HepG2 (cell line): ENCODE measurements around the gene LRRC63. TPM values are rescaled to one million over a fixed set of nuclear protein-coding genes. Genes with fewer than 3 reads are reported as not detected.

ENCODE experiments used
- ATAC-seq: fragments of 200-7000 bp; cut with Tn5 transposase; 3 replicates; pipeline ENCODE4 v1.9.1; 2020; ENCODE audit warnings: mild to moderate bottlenecking, moderate library complexity
- BruUV-seq: library from RNA; stranded (reverse); fragments of 400-500 nt; replicated peaks from 2 replicates; lab custom pipeline; 2021; lab: Mats Ljungman, UMichigan
- CTCF ChIA-PET: fragments of 300-600 bp; formaldehyde crosslinking; extraction: SDS; loops from one replicate; lab custom pipeline; 2021; ENCODE audit warnings: low total read pairs, inconsistent platforms, low intra/inter-chr PET ratio; lab: Yijun Ruan, JAX
- POLR2A ChIA-PET: fragments of 350-600 bp; sonication (Branson Sonifier 250); formaldehyde crosslinking; loops from one replicate; lab custom pipeline; 2020; ENCODE audit warnings: antibody characterized with exemption, inconsistent platforms; lab: Yijun Ruan, JAX
- DNase-seq: peaks from one replicate; pipeline ENCODE4 v3.0.0-alpha.2; 2015; ENCODE audit warnings: low spot score
- FAIRE-seq: peaks from 3 replicates; lab custom pipeline; 2011; peaks lifted over from hg19 to GRCh38; lab: Jason Lieb, UNC
- H2AFZ ChIP-seq: one replicate; pipeline ENCODE4 v1.6.1; 2011; ENCODE audit warnings: low read length, inconsistent platforms
- H3K27ac ChIP-seq: fragments of 300-600 bp; 3 replicates; pipeline ENCODE4 v1.8.0; 2011; ENCODE audit warnings: mixed run types, mild to moderate bottlenecking, mixed read lengths, low read length, inconsistent platforms; ENCODE audit not compliant: insufficient read depth; ENCODE audit errors: extremely low read length
- H3K27me3 ChIP-seq, 2 experiments: fragments of 200-600 bp in 1 of 2; 2 replicates in 1 of 2; 3 replicates in 1 of 2; pipeline versions ENCODE4 v1.6.0 to v1.8.0; 2011; ENCODE audit warnings: low read length in 2 of 2, mild to moderate bottlenecking in 2 of 2, moderate library complexity in 2 of 2, inconsistent platforms in 1 of 2; ENCODE audit not compliant: insufficient read depth in 2 of 2, control insufficient read depth in 1 of 2
- H3K36me3 ChIP-seq, 2 experiments: fragments of 200-600 bp in 1 of 2; replicated peaks in 1 of 2; 2 replicates in 1 of 2; 3 replicates in 1 of 2; pipeline versions ENCODE4 v1.5.1 to v1.8.0; 2011; ENCODE audit warnings: low read length in 2 of 2, inconsistent platforms in 1 of 2; ENCODE audit not compliant: insufficient read depth in 2 of 2, control insufficient read depth in 1 of 2
- H3K4me1 ChIP-seq: 2 replicates; pipeline ENCODE4 v1.5.1; 2012; ENCODE audit warnings: low read length, inconsistent platforms; ENCODE audit not compliant: insufficient read depth
- H3K4me2 ChIP-seq: 2 replicates; pipeline ENCODE4 v1.6.0; 2011; ENCODE audit warnings: low read depth, low read length, inconsistent platforms
- H3K4me3 ChIP-seq, 3 experiments: fragments of 200-600 bp in 1 of 3; sonication (generic), shearing (Covaris generic) in 1 of 3; replicated peaks in 1 of 3; 2 replicates each; pipeline ENCODE4 v1.5.1; 2011 to 2016; ENCODE audit warnings: low read length in 3 of 3, inconsistent platforms in 2 of 3, low read depth in 2 of 3, mild to moderate bottlenecking in 2 of 3, control low read depth in 1 of 3, mixed read lengths in 1 of 3; ENCODE audit not compliant: insufficient read depth in 1 of 3
- H3K79me2 ChIP-seq: one replicate; pipeline ENCODE4 v1.6.1; 2011; ENCODE audit warnings: low read length, inconsistent platforms; ENCODE audit not compliant: insufficient read depth
- H3K9ac ChIP-seq: 2 replicates; pipeline ENCODE4 v1.6.0; 2011; ENCODE audit warnings: mild to moderate bottlenecking, low read depth, low read length, inconsistent platforms; ENCODE audit not compliant: insufficient read depth
- H3K9me3 ChIP-seq: 2 replicates; pipeline ENCODE4 v1.5.1; 2012; ENCODE audit warnings: mild to moderate bottlenecking, low read length
- H4K20me1 ChIP-seq: 2 replicates; pipeline ENCODE4 v1.6.0; 2011; ENCODE audit warnings: inconsistent platforms, mild to moderate bottlenecking, low read length, moderate library complexity; ENCODE audit not compliant: insufficient read depth
- CREM ChIP-seq, 2 experiments: sonication (generic) in 1 of 2; formaldehyde crosslinking in 1 of 2; IDR thresholded peaks; 2 replicates each; pipeline versions ENCODE4 v1.4.0 to v1.6.1; 2016 to 2020; ENCODE audit warnings: antibody characterized with exemption in 1 of 2, mild to moderate bottlenecking in 1 of 2, missing genetic modification reagents in 1 of 2
- ELF3 ChIP-seq: IDR thresholded peaks from 2 replicates; pipeline ENCODE4 v1.6.1; 2016; ENCODE audit warnings: missing genetic modification reagents, missing compliant biosample characterization
- IRF1 ChIP-seq: sonication (generic); formaldehyde crosslinking; IDR thresholded peaks from 2 replicates; pipeline ENCODE4 v1.4.0; 2020; ENCODE audit warnings: low read depth, mild to moderate bottlenecking, missing genetic modification reagents
- PAX8 ChIP-seq: sonication (generic); formaldehyde crosslinking; IDR thresholded peaks from 2 replicates; pipeline ENCODE4 v1.8.0; 2022; ENCODE audit warnings: mild to moderate bottlenecking, missing genetic modification reagents, borderline replicate concordance
- PCBP2 ChIP-seq: fragments of 200-400 bp; formaldehyde crosslinking; optimal IDR thresholded peaks from 2 replicates; pipeline ENCODE3; 2018; ENCODE audit warnings: low read length, low read depth; ENCODE audit not compliant: poor library complexity, severe bottlenecking
- RBM22 ChIP-seq: fragments of 200-400 bp; formaldehyde crosslinking; optimal IDR thresholded peaks from 2 replicates; pipeline ENCODE3; 2017; ENCODE audit warnings: mild to moderate bottlenecking, low read length, moderate library complexity
- RCOR2 ChIP-seq: IDR thresholded peaks from 2 replicates; pipeline ENCODE4 v1.6.1; 2016; ENCODE audit warnings: missing biosample characterization, missing genetic modification reagents
- USF2 ChIP-seq, 2 experiments: sonication (generic) in 1 of 2; formaldehyde crosslinking in 1 of 2; IDR thresholded peaks; 2 replicates each; pipeline versions ENCODE4 v1.5.1 to v1.6.1; 2011 to 2020; ENCODE audit warnings: borderline replicate concordance in 1 of 2, low read depth in 1 of 2, low read length in 1 of 2, mild to moderate bottlenecking in 1 of 2, missing genetic modification reagents in 1 of 2, moderate library complexity in 1 of 2
- ZEB1 ChIP-seq: IDR thresholded peaks from 2 replicates; pipeline ENCODE4 v1.6.1; 2012; ENCODE audit warnings: mild to moderate bottlenecking, low read depth, inconsistent platforms; ENCODE audit not compliant: insufficient replicate concordance
- ZNF160 ChIP-seq: sonication (generic); formaldehyde crosslinking; IDR thresholded peaks from 2 replicates; pipeline ENCODE4 v1.8.0; 2022; ENCODE audit warnings: mild to moderate bottlenecking, inconsistent platforms, missing genetic modification reagents
- ZNF800 ChIP-seq: sonication (generic); formaldehyde crosslinking; IDR thresholded peaks from 2 replicates; pipeline ENCODE4 v1.4.0; 2020; ENCODE audit warnings: missing genetic modification reagents
- ZSCAN20 ChIP-seq: sonication (generic); formaldehyde crosslinking; IDR thresholded peaks from 2 replicates; pipeline ENCODE4 v1.4.0; 2020; ENCODE audit warnings: missing genetic modification reagents, mild to moderate bottlenecking, borderline replicate concordance
- WGBS: methylation state at CpG from one replicate; pipeline ENCODE4 v1.1.6; 2017; ENCODE audit warnings: low lambda C conversion rate; 5-methylcytosine and 5-hydroxymethylcytosine counted together
- in situ Hi-C: cut with HindIII; loops from 2 replicates; pipeline ENCODE4 v1.10.0; 2017; ENCODE audit warnings: low pct_unique_long_range_greater_than_20kb; ENCODE audit not compliant: extremely low pct_ligation_motif_present
- intact Hi-C: fragments of 100-400 bp; cut with micrococcal nuclease; formaldehyde crosslinking; loops from one replicate; pipeline ENCODE4 v1.10.0; 2022; ENCODE audit not compliant: unreplicated experiment
- polyA plus RNA-seq, 8 experiments: library from polyadenylated mRNA; depleted of rRNA in 3 of 8; stranded (reverse) in 7 of 8; unstranded in 1 of 8; fragments of >200 nt; fragmentation: Illumina TruSeq in 4 of 8; extraction: Trizol in 4 of 8; gene quantifications; 2 replicates each; pipeline versions ENCODE4 v1.2.1 to v1.2.3, GENCODE V29; 2011 to 2016; ENCODE audit warnings: low read depth in 4 of 8, missing spikeins in 1 of 8, mixed read lengths in 1 of 8; ENCODE audit not compliant: insufficient read depth in 1 of 8
- total RNA-seq, 5 experiments: library from RNA; depleted of rRNA; stranded (reverse); fragments of >200 nt; fragmentation: Illumina TruSeq; extraction: Trizol; gene quantifications; 2 replicates each; pipeline ENCODE4 v1.2.3, GENCODE V29; 2016; ENCODE audit warnings: low read depth in 1 of 5

Gene LRRC63
- total and polyA plus RNA-seq, 2 of the 13 experiments (the other 11 are each of a cell fraction or from before 2014, with no cell fraction given) = not detected

- FAIRE-seq = no peak
- ATAC-seq = no peak
- H3K27ac ChIP-seq = no peak overlapping the region
- H3K9me3 ChIP-seq = no peaks in the 10 kb centered on the region
- peaks cover 2 to 4% of the 10 kb centered on the region in 2 experiments; a peak in 2 of 5 replicates for H3K27me3 ChIP-seq
- no peak for DNase-seq
- in situ Hi-C loops = no loop called here
- peaks cover 10% of the 10 kb centered on the region; the same call in 1 of the 2 replicates for H3K4me1 ChIP-seq
- CTCF ChIA-PET = no interaction called here
- no peak overlapping the region for H3K4me3 ChIP-seq
- WGBS = 73% methylated on average over 5 of the region's 5 CpGs
- POLR2A ChIA-PET = no interaction called here
- H3K79me2 ChIP-seq = no peaks in the 10 kb centered on the region
- TF ChIP-seq RBM22 (no peak), ZSCAN20 (CRISPR knock-in tag) (no peak), ZNF160 (no peak), ZNF800 (CRISPR knock-in tag) (no peak)
- H4K20me1 ChIP-seq = no peaks in the 10 kb centered on the region
- H2AFZ ChIP-seq = no peak overlapping the region
- H3K4me2 ChIP-seq = no peak overlapping the region
- no peaks in the 10 kb centered on the region for H3K36me3 ChIP-seq
- BruUV-seq = no TSS peak
- H3K9ac ChIP-seq = no peak overlapping the region
- intact Hi-C loops = no loop called here
Observed at GRCh38 chr13:46181377-46181839, 30.3 kb upstream of the LRRC63 start.

GRCh38 chr13:46181840-46182490 lies 29.8 kb upstream of the LRRC63 start, which contains the start of gene LCP1:
LCP1 (minus strand) TSS chr13:46182177; CDS start chr13:46159662, 22,515 bp downstream.
- no peaks in the 10 kb centered on the region for H3K36me3 ChIP-seq
- intact Hi-C loops = no loop called here
- no peaks in the 10 kb centered on the region for H4K20me1 ChIP-seq
- no peak within 1 kb of the TSS for H3K9ac ChIP-seq
- CTCF ChIA-PET = no interaction called here
- no peak within 1 kb of the TSS for H3K27ac ChIP-seq
- DNase-seq = no peak
- WGBS = 38% methylated on average over 6 of the region's 8 CpGs
- BruUV-seq = no TSS peak
- POLR2A ChIA-PET = no interaction called here
- H3K9me3 ChIP-seq = no peaks in the 10 kb centered on the region
- peaks cover 10% of the 10 kb centered on the region; the same call in 1 of the 2 replicates for H3K4me1 ChIP-seq
- ATAC-seq = no peak
- H2AFZ ChIP-seq = no peak within 1 kb of the TSS
- H3K79me2 ChIP-seq = no peaks in the 10 kb centered on the region
- no peak within 1 kb of the TSS for H3K4me3 ChIP-seq
- no peak for FAIRE-seq
- in situ Hi-C loops = no loop called here
- H3K27me3 ChIP-seq = peaks cover 0 to 4% of the 10 kb centered on the region in 2 experiments; a peak in 1 of 5 replicates
- H3K4me2 ChIP-seq = no peak within 1 kb of the TSS
- TF ChIP-seq CREM (IDR thresholded peaks at IDR 0.05) (no peak), CREM (CRISPR knock-in tag; IDR thresholded peaks at IDR 0.05) (no peak), USF2 (IDR thresholded peaks at IDR 0.05; ENCODE audit: low read depth, low read length) (no peak), USF2 (CRISPR knock-in tag; IDR thresholded peaks at IDR 0.05; ENCODE audit: borderline replicate concordance) (no peak), ELF3 (CRISPR knock-in tag) (no peak), PAX8 (CRISPR knock-in tag) (no peak), ZEB1 (no peak), IRF1 (CRISPR knock-in tag) (no peak), PCBP2 (no peak), RCOR2 (no peak)
